ENCODE results near the gene RTBDN. TPM values are rescaled to one million over a fixed set of nuclear protein-coding genes. Genes with fewer than 3 reads are reported as not detected.

Gene RTBDN
- 2.4 TPM for total RNA-seq (2021; ENCODE audit: unreplicated experiment)
- polyA plus RNA-seq (2012; ENCODE audit: insufficient read length), result 2.0 TPM
- Bru-seq, nascent RNA, result percentile 14 among the genes with signal in this experiment
- percentile 14 among the genes with signal in this experiment for BruChase-seq, experiment 1, labeled RNA remaining after a 2-hour chase
- BruChase-seq, experiment 2, labeled RNA remaining after a 6-hour chase, result percentile 19 among the genes with signal in this experiment
- long read RNA-seq, partial matches to known transcripts, result 0 of 1 reads
- long read RNA-seq, other reads (novel, unspliced or antisense), result 0 of 1 reads

- intact Hi-C loops (cut with micrococcal nuclease; ENCODE audit: unreplicated experiment) (no loop called here), in situ Hi-C loops (cut with HindIII; ENCODE audit: low pct_unique_long_range_greater_than_20kb, low sequenced_read_pairs) (no loop called here)
- H3K27ac ChIP-seq (ENCODE audit: low read length), result peak within 1 kb of the TSS; percentile 12; the same call in 1 of the 2 replicates
- H3K27me3 ChIP-seq (ENCODE audit: control insufficient read depth, insufficient read depth, low read length), result no peaks in the 10 kb centered on the region; the same call in 1 of the 2 replicates
- peaks cover 4% of the 10 kb centered on the region for H3K4me1 ChIP-seq (ENCODE audit: control insufficient read depth, insufficient read depth, low read length)
- TF ChIP-seq, protein P1, sequence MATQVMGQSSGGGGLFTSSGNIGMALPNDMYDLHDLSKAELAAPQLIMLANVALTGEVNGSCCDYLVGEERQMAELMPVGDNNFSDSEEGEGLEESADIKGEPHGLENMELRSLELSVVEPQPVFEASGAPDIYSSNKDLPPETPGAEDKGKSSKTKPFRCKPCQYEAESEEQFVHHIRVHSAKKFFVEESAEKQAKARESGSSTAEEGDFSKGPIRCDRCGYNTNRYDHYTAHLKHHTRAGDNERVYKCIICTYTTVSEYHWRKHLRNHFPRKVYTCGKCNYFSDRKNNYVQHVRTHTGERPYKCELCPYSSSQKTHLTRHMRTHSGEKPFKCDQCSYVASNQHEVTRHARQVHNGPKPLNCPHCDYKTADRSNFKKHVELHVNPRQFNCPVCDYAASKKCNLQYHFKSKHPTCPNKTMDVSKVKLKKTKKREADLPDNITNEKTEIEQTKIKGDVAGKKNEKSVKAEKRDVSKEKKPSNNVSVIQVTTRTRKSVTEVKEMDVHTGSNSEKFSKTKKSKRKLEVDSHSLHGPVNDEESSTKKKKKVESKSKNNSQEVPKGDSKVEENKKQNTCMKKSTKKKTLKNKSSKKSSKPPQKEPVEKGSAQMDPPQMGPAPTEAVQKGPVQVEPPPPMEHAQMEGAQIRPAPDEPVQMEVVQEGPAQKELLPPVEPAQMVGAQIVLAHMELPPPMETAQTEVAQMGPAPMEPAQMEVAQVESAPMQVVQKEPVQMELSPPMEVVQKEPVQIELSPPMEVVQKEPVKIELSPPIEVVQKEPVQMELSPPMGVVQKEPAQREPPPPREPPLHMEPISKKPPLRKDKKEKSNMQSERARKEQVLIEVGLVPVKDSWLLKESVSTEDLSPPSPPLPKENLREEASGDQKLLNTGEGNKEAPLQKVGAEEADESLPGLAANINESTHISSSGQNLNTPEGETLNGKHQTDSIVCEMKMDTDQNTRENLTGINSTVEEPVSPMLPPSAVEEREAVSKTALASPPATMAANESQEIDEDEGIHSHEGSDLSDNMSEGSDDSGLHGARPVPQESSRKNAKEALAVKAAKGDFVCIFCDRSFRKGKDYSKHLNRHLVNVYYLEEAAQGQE (IDR thresholded peaks at IDR 0.05; ENCODE audit: insufficient read depth in 1 of 2, low read depth in 2 of 2, low read length in 1 of 2), result no peak
- no peak for TF ChIP-seq POLR2AphosphoS5 (IDR thresholded peaks at IDR 0.05; ENCODE audit: low read depth, low read length)
- no TSS peak for BruUV-seq (replicated peaks)
- CTCF ChIA-PET, result no interaction called here
- no peaks in the 10 kb centered on the region; the same call in 1 of the 2 replicates for H3K36me3 ChIP-seq (ENCODE audit: control insufficient read depth, insufficient read depth, low read length)
- H3K4me3 ChIP-seq (ENCODE audit: low read depth in 2 of 2, low read length in 2 of 2), result peak within 1 kb of the TSS; percentile 57 to 58
- POLR2A ChIA-PET, result no interaction called here
- no peak for ATAC-seq
- no peaks in the 10 kb centered on the region for H3K9me3 ChIP-seq (ENCODE audit: control insufficient read depth, insufficient read depth, low read depth, low read length)
- DNase-seq (ENCODE audit: low read depth, low spot score), result no peak
These were observed at the start of gene RTBDN for GRCh38 chr19:12834566-12834943. Gene RTBDN, minus strand, starts transcription at chr19:12834579. Its CDS starts 4,600 bp downstream, at chr19:12829979.

DNA sequence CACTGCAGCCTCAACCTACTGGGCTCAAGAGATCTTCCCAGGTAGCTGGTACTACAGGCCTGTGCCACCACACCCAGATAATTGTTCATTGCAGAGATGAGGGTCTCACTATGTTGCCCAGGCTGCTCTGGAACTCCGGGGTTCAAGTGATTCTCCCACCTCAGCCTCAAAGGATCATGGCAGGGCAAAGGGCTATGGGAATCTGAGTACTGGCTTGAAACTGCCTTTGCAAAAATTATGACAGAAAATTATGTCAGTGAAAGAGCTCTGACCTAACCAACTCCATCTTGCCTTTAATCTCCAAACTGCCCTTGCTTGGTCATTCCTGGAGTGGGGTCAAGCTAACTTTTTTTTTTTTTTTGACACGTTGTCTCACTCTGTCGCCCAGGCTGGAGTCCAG, 48.2 kb upstream of the RTBDN start:
- Histone ChIP-seq H3K9me3 (ENCODE audit: control insufficient read depth, insufficient read depth, low read depth, low read length) (no peaks in the 10 kb centered on the region; the same call in 1 of the 2 replicates), H3K4me3 (ENCODE audit: low read depth in 2 of 2, low read length in 2 of 2) (no peak overlapping the region), H3K36me3 (ENCODE audit: control insufficient read depth, insufficient read depth, low read length) (no peaks in the 10 kb centered on the region), H3K27ac (ENCODE audit: low read length) (no peak overlapping the region), H3K27me3 (ENCODE audit: control insufficient read depth, insufficient read depth, low read length) (no peaks in the 10 kb centered on the region), H3K4me1 (ENCODE audit: control insufficient read depth, insufficient read depth, low read length) (no peaks in the 10 kb centered on the region)
- TF ChIP-seq, protein P1 (IDR thresholded peaks at IDR 0.05; ENCODE audit: insufficient read depth in 1 of 2, low read depth in 2 of 2, low read length in 1 of 2), result no peak
- TF ChIP-seq CTCF (IDR thresholded peaks at IDR 0.05), result no peak
- no peak for TF ChIP-seq SIN3A (IDR thresholded peaks at IDR 0.05; ENCODE audit: borderline replicate concordance, insufficient read depth, low read depth, low read length)
- TF ChIP-seq POLR2AphosphoS5 (IDR thresholded peaks at IDR 0.05; ENCODE audit: low read depth, low read length), result no peak
- TF ChIP-seq TCF7L2 (IDR thresholded peaks at IDR 0.05; ENCODE audit: low read depth, low read length), result no peak
- DNase-seq (ENCODE audit: low read depth, low spot score) (no peak), ATAC-seq (no peak)
- BruUV-seq (replicated peaks), result no TSS peak
- in situ Hi-C loops (cut with HindIII; ENCODE audit: low pct_unique_long_range_greater_than_20kb, low sequenced_read_pairs) (no loop called here), intact Hi-C loops (cut with micrococcal nuclease; ENCODE audit: unreplicated experiment) (no loop called here)
- POLR2A ChIA-PET, result no interaction called here
- CTCF ChIA-PET, result interaction anchor here (0.6 kb wide), 1 partner anchor 37 kb away, joined by 3 read pairs; the partner anchor contains the start of gene SYCE2

Measured in Panc1 (cell line).